Thyroid gland (tissue), 4 donors: ENCODE data around the gene ZDHHC17. TPM values are rescaled to one million over a fixed set of nuclear protein-coding genes. Genes with fewer than 3 reads are reported as not detected.

Experiments used
- DNase-seq, 2 donors: peaks; one replicate each; pipeline ENCODE4 v3.0.0-alpha.2; 2019
- H3K27ac ChIP-seq, 3 donors: fragments of 200-600 bp; sonication (generic); 1 replicate in 2 of 3; 2 replicates in 1 of 3; pipeline ENCODE4 v1.5.1; 2016 to 2019; ENCODE audit warnings: mild to moderate bottlenecking in 1 of 3, moderate library complexity in 1 of 3
- H3K27me3 ChIP-seq: fragments of 200-600 bp; sonication (generic); one replicate; pipeline ENCODE4 v1.5.1; 2019
- H3K36me3 ChIP-seq, 2 donors: fragments of 200-600 bp; sonication (generic); one replicate each; pipeline ENCODE4 v1.5.1; 2016 to 2019
- H3K4me1 ChIP-seq, 2 donors: fragments of 200-600 bp; sonication (generic); one replicate each; pipeline ENCODE4 v1.5.1; 2017 to 2019
- H3K4me3 ChIP-seq, 3 donors: fragments of 200-600 bp; sonication (generic); replicated peaks in 1 of 3; 1 replicate in 2 of 3; 2 replicates in 1 of 3; pipeline ENCODE4 v1.5.1; 2016; ENCODE audit warnings: mild to moderate bottlenecking in 1 of 3
- H3K9me3 ChIP-seq: fragments of 200-600 bp; sonication (generic); one replicate; pipeline ENCODE4 v1.5.1; 2017
- POLR2A ChIP-seq, 2 donors: fragments of 450-650 bp; IDR thresholded peaks; one replicate each; pipeline ENCODE4 v1.6.1; 2017; ENCODE audit warnings: antibody characterized with exemption in 2 of 2, mild to moderate bottlenecking in 2 of 2, moderate library complexity in 1 of 2
- WGBS, 2 donors: methylation state at CpG; one replicate each; pipeline ENCODE4 v1.1.5; 2017; 5-methylcytosine and 5-hydroxymethylcytosine counted together
- intact Hi-C: fragments of 100-400 bp; cut with DNase I; formaldehyde crosslinking; loops from one replicate; pipeline ENCODE4 v1.15.1; 2023
- total RNA-seq, 4 donors: library from RNA; depleted of rRNA; stranded (reverse); fragments of >200 nt; gene quantifications; one replicate each; pipeline ENCODE4 v1.2.3, GENCODE V29; 2016
- TF ChIP-seq, protein P1 (sequence below), 6 experiments: fragments of 200-600 bp in 3 of 6; fragments of 450-650 bp in 3 of 6; sonication (generic) in 3 of 6; IDR thresholded peaks; one replicate each; pipeline ENCODE4 v1.5.1; 2016 to 2019; ENCODE audit warnings: antibody characterized with exemption in 6 of 6, mild to moderate bottlenecking in 2 of 6, inconsistent platforms in 1 of 6, moderate library complexity in 1 of 6

ZDHHC17 gene
- total RNA-seq, 4 donors from 2014 or later = 30.8 to 120 (median 53.4) TPM

DNA sequence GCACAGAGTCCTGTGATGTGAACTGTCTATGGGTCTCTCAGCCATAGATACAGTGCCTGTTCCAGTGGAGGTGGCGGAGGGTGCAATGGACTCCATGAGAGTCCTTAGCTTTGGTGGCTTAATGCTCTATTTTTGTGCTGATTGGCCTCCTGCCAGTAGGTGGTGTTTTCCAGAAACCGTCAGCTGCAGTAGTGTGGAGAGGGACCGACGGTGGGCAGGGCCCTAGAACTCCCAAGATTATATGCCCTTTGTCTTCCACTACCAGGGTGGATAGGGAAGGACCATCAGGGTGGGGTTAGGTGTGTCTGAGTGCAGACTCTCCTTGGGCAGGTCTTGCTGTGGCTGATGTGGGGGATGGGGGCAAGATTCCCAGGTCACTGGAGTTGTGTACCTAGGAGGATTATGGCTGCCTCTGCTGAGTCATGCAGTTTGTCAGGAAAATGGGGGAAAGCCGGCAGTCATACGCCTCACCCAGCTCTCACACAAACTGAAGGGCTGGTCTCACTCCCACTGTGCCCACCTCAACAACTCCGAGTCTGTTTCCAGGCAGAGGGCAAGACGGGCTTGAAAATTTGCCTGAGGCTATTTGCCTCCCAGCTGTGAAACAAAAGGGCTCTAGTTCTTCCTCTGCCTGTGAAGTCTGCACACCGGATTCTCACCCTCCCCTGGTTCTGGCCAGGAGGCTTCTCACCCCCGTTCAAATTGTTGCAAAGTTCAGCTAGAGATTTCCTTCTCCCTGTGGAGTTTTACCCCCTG is 24.9 kb upstream of the ZDHHC17 start:
- H3K4me1 ChIP-seq = no peaks in the 10 kb centered on the region
- WGBS, 2 donors = 73 to 87% methylated on average over 7 to 10 of the region's 10 CpGs
- H3K4me3 ChIP-seq = no peak overlapping the region
- intact Hi-C loops = no loop called here
- no peak for DNase-seq
- H3K9me3 ChIP-seq = no peaks in the 10 kb centered on the region
- no peaks in the 10 kb centered on the region for H3K36me3 ChIP-seq
- H3K27me3 ChIP-seq = no peaks in the 10 kb centered on the region
- H3K27ac ChIP-seq = no peak overlapping the region
- no peak for TF ChIP-seq POLR2A (IDR thresholded peaks at IDR 0.05)
- TF ChIP-seq, protein P1, sequence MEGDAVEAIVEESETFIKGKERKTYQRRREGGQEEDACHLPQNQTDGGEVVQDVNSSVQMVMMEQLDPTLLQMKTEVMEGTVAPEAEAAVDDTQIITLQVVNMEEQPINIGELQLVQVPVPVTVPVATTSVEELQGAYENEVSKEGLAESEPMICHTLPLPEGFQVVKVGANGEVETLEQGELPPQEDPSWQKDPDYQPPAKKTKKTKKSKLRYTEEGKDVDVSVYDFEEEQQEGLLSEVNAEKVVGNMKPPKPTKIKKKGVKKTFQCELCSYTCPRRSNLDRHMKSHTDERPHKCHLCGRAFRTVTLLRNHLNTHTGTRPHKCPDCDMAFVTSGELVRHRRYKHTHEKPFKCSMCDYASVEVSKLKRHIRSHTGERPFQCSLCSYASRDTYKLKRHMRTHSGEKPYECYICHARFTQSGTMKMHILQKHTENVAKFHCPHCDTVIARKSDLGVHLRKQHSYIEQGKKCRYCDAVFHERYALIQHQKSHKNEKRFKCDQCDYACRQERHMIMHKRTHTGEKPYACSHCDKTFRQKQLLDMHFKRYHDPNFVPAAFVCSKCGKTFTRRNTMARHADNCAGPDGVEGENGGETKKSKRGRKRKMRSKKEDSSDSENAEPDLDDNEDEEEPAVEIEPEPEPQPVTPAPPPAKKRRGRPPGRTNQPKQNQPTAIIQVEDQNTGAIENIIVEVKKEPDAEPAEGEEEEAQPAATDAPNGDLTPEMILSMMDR (IDR thresholded peaks at IDR 0.05) = no peak

DNA sequence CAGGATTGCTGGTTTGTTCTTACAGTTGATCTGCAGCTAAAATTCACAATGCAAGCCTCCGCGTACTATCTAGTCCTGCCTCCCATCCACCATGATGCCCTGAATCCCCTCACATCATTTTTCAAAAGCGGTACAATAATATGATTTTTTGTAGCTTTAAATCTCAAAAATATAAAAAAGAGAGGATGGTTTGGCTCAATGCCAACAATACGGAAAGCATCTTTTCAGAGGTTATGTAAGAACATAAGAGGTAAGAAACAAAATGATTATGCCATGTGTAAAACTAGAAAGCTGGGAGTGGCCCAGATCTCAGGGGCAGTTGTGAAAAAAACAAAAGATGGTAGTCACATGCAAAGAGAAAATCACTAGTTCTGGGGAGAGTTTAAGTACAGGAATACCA is 24.0 kb upstream of the ZDHHC17 start:
- 58 to 59% methylated on average over 4 of the region's 4 CpGs for WGBS, 2 donors
- intact Hi-C loops = no loop called here
- TF ChIP-seq POLR2A (IDR thresholded peaks at IDR 0.05) = no peak
- TF ChIP-seq, protein P1 (IDR thresholded peaks at IDR 0.05) = no peak

DNA sequence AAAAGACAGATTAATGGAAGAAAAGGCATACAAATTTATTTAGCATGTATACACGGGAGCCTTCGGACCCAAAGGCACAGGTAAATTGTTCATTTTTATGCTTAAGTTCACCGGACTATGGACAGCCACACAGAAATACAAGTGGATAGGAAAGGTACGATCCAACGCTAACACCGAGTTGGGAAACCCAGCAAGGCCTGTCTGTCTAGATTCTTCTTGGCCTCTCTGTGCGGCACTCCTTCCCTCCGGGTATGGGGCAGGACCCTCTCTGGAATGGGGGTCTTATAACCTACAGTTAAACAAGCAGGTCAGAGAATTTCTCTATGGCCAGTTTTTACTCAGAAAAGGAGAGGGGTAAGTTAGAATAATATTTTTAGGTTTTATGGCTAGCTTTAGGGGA is 23.4 kb upstream of the ZDHHC17 start:
- no peak for DNase-seq
- Histone ChIP-seq H3K36me3 (no peaks in the 10 kb centered on the region), H3K9me3 (no peaks in the 10 kb centered on the region), H3K4me1 (no peaks in the 10 kb centered on the region), H3K4me3 (no peak overlapping the region), H3K27me3 (no peaks in the 10 kb centered on the region), H3K27ac (no peak overlapping the region)
- intact Hi-C loops = no loop called here
- TF ChIP-seq POLR2A (IDR thresholded peaks at IDR 0.05) = no peak
- TF ChIP-seq, protein P1 (IDR thresholded peaks at IDR 0.05) = no peak
- 90 to 94% methylated on average over 8 of the region's 8 CpGs for WGBS, 2 donors

More for the DNA sequence above, 24.0 kb upstream of the ZDHHC17 start:
- H3K9me3 ChIP-seq = no peaks in the 10 kb centered on the region
- H3K27me3 ChIP-seq = no peaks in the 10 kb centered on the region
- H3K4me1 ChIP-seq = no peaks in the 10 kb centered on the region
- no peak overlapping the region for H3K4me3 ChIP-seq
- H3K36me3 ChIP-seq = no peaks in the 10 kb centered on the region
- H3K27ac ChIP-seq = no peak overlapping the region
- DNase-seq = no peak

GRCh38 chr12:76745343-76745742 is 18.6 kb upstream of the ZDHHC17 start:
- no peak overlapping the region for H3K27ac ChIP-seq
- H3K4me1 ChIP-seq = no peaks in the 10 kb centered on the region
- no peaks in the 10 kb centered on the region for H3K9me3 ChIP-seq
- 92 to 98% methylated on average over 2 of the region's 2 CpGs for WGBS, 2 donors
- no peaks in the 10 kb centered on the region for H3K36me3 ChIP-seq
- H3K27me3 ChIP-seq = no peaks in the 10 kb centered on the region
- TF ChIP-seq, protein P1 (IDR thresholded peaks at IDR 0.05) = no peak
- TF ChIP-seq POLR2A (IDR thresholded peaks at IDR 0.05) = no peak
- intact Hi-C loops = no loop called here
- H3K4me3 ChIP-seq = no peak overlapping the region
- DNase-seq = no peak

DNA sequence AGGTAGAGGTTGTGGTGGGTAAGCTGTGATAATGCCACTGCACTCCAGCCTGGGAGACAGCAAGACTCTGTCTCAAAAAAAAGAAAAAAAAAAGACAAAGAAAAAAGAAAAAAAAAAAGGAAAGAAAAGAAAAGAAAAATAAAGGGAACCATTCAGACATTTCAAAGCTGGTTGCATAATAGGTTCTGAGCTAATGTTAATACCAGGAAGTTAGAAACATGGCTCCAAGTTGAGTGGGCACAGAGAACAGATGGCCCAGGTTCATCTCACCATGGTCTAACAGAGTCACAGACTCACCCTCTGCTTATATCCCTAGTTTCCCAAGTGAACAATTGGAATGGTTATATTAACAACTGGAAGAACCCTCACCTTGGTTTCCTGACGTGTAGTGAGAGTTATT is 17.4 kb upstream of the ZDHHC17 start:
- Histone ChIP-seq H3K4me3 (no peak overlapping the region), H3K9me3 (no peaks in the 10 kb centered on the region), H3K27ac (no peak overlapping the region), H3K36me3 (no peaks in the 10 kb centered on the region), H3K27me3 (no peaks in the 10 kb centered on the region), H3K4me1 (no peaks in the 10 kb centered on the region)
- intact Hi-C loops = no loop called here
- DNase-seq = no peak
- TF ChIP-seq, protein P1 (IDR thresholded peaks at IDR 0.05) = no peak
- TF ChIP-seq POLR2A (IDR thresholded peaks at IDR 0.05) = no peak
- 54 to 63% methylated on average over 1 of the region's 1 CpG for WGBS, 2 donors
